ENCODE measurements around the gene EXOC3L1. TPM values are rescaled to one million over a fixed set of nuclear protein-coding genes. Genes with fewer than 3 reads are reported as not detected.

The EXOC3L1 gene
- total and polyA plus RNA-seq, 4 donors = 1.1 to 5.5 (median 3.8) TPM

DNA sequence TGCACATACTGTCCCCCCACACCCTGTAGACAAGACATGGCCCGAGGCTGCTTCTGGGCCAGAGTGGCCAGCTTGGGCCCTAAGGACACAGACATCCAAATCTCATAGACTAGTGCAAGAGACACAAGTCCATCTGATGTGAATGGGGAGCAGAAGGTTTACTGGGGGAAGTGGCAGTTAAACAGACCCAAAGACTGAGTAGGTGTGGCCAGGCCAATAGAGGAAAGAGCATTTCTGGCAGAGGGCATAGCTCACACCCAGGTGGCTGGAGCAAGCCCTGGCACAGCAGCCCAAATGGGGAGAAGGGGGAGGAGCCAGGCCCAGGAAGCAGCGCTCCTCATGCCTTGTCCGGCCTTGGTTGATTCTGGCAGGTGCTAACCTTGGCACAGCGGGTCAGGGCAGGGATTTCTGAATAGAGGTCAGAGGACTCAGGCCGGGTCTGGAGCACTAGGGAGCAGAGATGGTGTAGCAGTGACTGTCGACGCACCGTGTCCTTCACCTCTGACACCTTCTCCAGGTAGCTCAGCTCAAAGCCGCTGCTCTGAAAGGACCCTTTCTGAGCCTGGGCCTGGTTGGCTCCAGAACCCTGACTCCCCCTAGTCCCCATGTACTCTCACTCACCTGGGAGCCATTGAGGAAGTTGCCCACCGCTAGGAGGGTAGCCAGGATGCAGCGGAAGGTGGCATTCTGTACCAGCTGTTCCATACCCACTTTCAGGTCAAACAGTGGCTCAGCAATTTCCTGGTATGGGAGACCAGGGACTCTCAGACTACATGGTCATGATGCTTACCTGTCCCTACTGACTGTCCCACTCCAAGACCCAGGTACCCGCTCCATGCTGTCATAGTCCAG lies 41.1 kb upstream of the EXOC3L1 start:
- WGBS (ENCODE audit: insufficient coverage) = 93% methylated on average over 11 of the region's 12 CpGs
- DNase-seq (ENCODE audit: low read depth in 4 of 6, low spot score in 6 of 6) = no peak
- no peak overlapping the region for H3K27ac ChIP-seq (ENCODE audit: low read depth, low read length)
- peaks cover 19% of the 10 kb centered on the region for H3K4me1 ChIP-seq (ENCODE audit: control insufficient read depth, insufficient read depth, low read length)
- no peaks in the 10 kb centered on the region for H3K9me3 ChIP-seq (ENCODE audit: control insufficient read depth, insufficient read depth, low read length)
- peaks cover 68% of the 10 kb centered on the region for H3K36me3 ChIP-seq (ENCODE audit: control insufficient read depth, insufficient read depth, low read length)
- H3K27me3 ChIP-seq (ENCODE audit: control insufficient read depth, insufficient read depth, low read length) = no peaks in the 10 kb centered on the region
- H3K4me3 ChIP-seq (ENCODE audit: low read depth, low read length) = no peak overlapping the region

DNA sequence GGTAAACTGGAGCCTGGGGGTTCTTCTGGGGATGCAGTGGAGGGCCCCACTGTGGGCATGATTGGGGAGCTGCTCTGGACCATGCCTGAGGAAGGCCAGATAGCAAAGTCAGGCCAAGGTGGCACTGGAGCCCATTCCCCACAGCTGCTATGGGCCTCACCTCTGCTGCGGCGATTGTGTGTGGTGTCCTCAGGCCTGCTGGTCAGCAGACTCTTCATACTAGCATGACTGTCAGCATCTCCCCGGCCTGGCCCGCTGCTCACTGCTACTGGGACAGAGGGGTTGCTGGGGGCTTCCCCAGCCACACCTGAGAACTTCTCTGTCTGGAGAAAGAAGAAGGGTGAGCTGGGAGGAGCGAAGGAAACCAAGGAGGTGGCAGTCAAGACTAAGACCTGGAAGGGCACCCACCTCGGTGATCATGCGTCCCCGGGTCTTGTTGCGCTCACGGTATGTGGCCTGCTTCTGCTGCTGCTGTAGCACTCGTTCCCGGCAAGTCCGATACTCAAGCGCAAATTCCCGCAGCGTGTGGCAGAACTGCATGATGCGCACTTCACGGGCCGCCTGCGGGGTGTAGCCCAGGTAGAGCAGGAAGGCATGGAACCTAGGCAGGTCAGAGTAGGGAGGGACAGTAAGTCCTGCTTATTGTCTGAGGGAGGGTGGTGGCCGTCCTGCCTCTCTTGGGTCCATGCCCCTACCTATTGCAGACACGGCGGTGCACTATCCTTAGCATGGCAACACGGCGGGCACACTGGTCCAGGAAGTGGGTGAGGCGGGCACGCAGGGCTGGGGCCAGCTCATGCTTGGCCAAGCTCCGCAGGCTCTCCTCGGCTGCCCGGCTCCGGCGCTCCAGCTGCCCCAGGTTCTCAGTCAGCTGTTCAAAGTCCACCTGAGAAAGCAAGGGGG lies 40.2 kb upstream of the EXOC3L1 start:
- 97% methylated on average over 31 of the region's 32 CpGs for WGBS (ENCODE audit: insufficient coverage)
- no peak for DNase-seq (ENCODE audit: low read depth in 4 of 6, low spot score in 6 of 6)
- no peaks in the 10 kb centered on the region for H3K27me3 ChIP-seq (ENCODE audit: control insufficient read depth, insufficient read depth, low read length)
- H3K36me3 ChIP-seq (ENCODE audit: control insufficient read depth, insufficient read depth, low read length) = peaks cover 61% of the 10 kb centered on the region
- no peak overlapping the region for H3K27ac ChIP-seq (ENCODE audit: low read depth, low read length)
- no peaks in the 10 kb centered on the region for H3K9me3 ChIP-seq (ENCODE audit: control insufficient read depth, insufficient read depth, low read length)
- no peak overlapping the region for H3K4me3 ChIP-seq (ENCODE audit: low read depth, low read length)
- peaks cover 28% of the 10 kb centered on the region for H3K4me1 ChIP-seq (ENCODE audit: control insufficient read depth, insufficient read depth, low read length)

DNA sequence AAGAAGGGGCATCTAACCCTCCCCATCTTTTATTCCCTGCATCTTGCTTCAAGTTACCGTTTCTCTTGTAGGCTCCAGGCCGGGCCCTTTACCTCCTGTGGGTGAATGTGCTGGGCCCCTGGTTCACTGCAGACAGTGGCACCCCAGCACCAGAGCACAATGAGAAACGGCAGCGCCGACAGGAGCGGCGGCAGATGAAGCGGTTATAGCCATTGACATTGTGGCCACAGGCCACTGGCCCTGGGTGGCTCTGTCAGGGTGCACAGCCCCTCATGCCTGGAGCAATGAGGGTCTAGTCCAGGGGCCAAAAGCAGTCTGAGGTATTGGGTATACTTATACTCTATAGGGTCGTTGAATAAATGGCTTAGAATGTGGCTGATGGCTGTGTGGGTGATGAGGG lies 39.0 kb upstream of the EXOC3L1 start:
- no peak overlapping the region for H3K27ac ChIP-seq (ENCODE audit: low read depth, low read length)
- H3K36me3 ChIP-seq (ENCODE audit: control insufficient read depth, insufficient read depth, low read length) = peaks cover 54% of the 10 kb centered on the region
- DNase-seq (ENCODE audit: low read depth in 4 of 6, low spot score in 6 of 6) = no peak
- peaks cover 28% of the 10 kb centered on the region for H3K4me1 ChIP-seq (ENCODE audit: control insufficient read depth, insufficient read depth, low read length)
- WGBS (ENCODE audit: insufficient coverage) = 94% methylated on average over 8 of the region's 9 CpGs
- no peak overlapping the region for H3K4me3 ChIP-seq (ENCODE audit: low read depth, low read length)
- no peaks in the 10 kb centered on the region for H3K27me3 ChIP-seq (ENCODE audit: control insufficient read depth, insufficient read depth, low read length)
- H3K9me3 ChIP-seq (ENCODE audit: control insufficient read depth, insufficient read depth, low read length) = no peaks in the 10 kb centered on the region

DNA sequence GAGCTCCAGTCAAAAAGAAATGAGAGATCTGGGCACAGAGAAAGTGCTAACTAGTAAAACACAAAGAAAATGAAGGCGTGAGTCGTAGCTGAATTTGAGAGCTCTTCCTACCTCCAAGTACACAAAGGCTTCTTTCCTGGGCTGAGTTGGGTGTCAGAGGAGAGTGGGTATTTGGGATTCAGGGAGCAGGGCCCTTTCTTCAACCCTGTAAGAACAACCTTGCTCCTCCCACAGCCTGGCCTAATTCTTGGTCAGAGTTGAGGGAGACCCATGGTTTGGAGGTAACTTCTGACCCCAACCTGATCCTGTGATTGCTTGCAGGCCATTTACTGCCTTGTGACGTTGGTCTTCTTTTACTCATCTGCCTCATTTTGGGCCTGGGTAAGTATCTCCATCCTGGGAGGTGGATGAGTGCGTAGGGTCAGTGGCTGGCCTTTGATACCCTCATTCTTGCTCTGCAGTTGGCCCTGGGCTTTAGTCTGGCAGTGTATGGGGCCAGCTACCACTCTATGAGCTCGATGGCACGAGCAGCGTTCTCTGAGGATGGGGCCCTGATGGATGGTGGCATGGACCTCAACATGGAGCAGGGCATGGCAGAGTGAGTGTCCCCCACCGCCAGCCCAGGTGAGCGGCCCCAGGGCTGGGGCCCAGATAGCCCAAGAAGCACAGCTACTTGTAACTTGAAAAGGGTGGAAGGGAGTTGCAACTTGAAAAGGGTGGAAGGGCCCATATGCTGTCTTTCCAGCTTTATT lies 38.3 kb upstream of the EXOC3L1 start:
- Histone ChIP-seq H3K36me3 (ENCODE audit: control insufficient read depth, insufficient read depth, low read length) (peaks cover 55% of the 10 kb centered on the region), H3K4me3 (ENCODE audit: low read depth, low read length) (peak overlapping the region; percentile 94), H3K4me1 (ENCODE audit: control insufficient read depth, insufficient read depth, low read length) (peaks cover 28% of the 10 kb centered on the region), H3K9me3 (ENCODE audit: control insufficient read depth, insufficient read depth, low read length) (no peaks in the 10 kb centered on the region), H3K27me3 (ENCODE audit: control insufficient read depth, insufficient read depth, low read length) (no peaks in the 10 kb centered on the region), H3K27ac (ENCODE audit: low read depth, low read length) (no peak overlapping the region)
- WGBS (ENCODE audit: insufficient coverage) = 95% methylated on average over 7 of the region's 9 CpGs
- no peak for DNase-seq (ENCODE audit: low read depth in 4 of 6, low spot score in 6 of 6)

DNA sequence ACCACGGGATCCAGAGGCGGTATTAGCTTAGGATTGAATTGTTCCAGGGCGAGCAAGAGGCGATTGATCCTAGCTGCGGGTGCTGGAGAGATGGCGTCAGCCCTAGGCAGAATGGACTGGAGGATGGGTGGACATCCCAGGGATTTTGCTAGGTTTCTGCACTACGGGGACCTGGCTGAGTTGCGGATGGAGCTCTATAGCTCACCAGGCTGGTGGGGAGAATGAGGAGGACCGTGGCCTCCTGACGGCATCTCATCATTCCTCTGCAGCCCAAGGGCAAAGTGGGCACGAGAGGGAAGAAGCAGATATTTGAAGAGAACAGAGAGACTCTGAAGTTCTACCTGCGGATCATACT lies 37.6 kb upstream of the EXOC3L1 start:
- H3K4me3 ChIP-seq (ENCODE audit: low read depth, low read length) = peak overlapping the region; percentile 94
- DNase-seq (ENCODE audit: low read depth in 4 of 6, low spot score in 6 of 6) = no peak
- peaks cover 28% of the 10 kb centered on the region for H3K4me1 ChIP-seq (ENCODE audit: control insufficient read depth, insufficient read depth, low read length)
- H3K27ac ChIP-seq (ENCODE audit: low read depth, low read length) = no peak overlapping the region
- H3K27me3 ChIP-seq (ENCODE audit: control insufficient read depth, insufficient read depth, low read length) = no peaks in the 10 kb centered on the region
- WGBS (ENCODE audit: insufficient coverage) = 15% methylated on average over 11 of the region's 12 CpGs
- H3K36me3 ChIP-seq (ENCODE audit: control insufficient read depth, insufficient read depth, low read length) = peaks cover 58% of the 10 kb centered on the region
- no peaks in the 10 kb centered on the region for H3K9me3 ChIP-seq (ENCODE audit: control insufficient read depth, insufficient read depth, low read length)

DNA sequence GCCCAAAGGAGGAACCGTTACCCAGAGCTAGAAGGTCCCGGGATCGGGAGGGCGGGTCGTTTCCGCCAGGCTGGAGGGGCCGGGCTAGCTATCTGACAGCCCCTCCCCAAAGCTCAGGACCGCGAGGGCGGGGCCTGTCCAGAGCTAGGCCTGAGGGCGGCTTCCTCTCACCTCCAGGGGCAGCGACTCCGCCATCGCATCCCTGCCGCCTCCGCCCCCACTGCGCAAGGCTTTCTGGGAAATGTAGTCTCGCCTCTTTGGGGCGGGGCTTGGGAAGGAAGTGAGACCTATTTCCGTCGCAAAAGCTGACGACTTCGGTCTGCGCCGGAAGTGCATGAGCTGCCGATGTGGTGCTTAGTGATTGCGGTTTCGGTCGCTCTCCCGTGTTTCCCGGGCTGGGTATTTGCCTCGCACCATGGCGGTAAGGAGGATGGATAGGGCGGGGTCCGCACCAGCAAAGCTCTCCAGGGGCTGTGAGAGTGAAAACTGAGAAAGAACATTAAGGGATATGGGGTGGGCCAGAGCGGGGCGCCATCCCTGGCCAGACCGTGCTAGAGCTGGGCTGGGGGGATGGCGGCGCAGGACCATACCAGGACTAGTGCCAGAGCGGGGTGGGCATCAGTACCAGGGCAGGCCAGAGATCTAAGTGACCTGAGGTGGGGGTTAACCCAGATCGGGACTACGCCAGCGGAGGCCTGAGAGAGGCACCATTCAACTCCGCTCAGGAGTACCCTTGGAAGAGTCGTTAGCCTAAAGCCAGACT lies 37.0 kb upstream of the EXOC3L1 start, which contains the start of gene TMEM208:
Gene TMEM208 (plus strand): TSS at position 327 of the 763 bp plus-strand sequence. CDS start 89 bp downstream, at position 416.
- H3K36me3 ChIP-seq (ENCODE audit: control insufficient read depth, insufficient read depth, low read length) = peaks cover 53% of the 10 kb centered on the region
- 0% methylated on average over 46 of the region's 46 CpGs for WGBS (ENCODE audit: insufficient coverage)
- H3K4me3 ChIP-seq (ENCODE audit: low read depth, low read length) = peak within 1 kb of the TSS; percentile 94
- H3K4me1 ChIP-seq (ENCODE audit: control insufficient read depth, insufficient read depth, low read length) = peaks cover 28% of the 10 kb centered on the region
- peak; percentile 97 to 100 (median 99) for DNase-seq (ENCODE audit: low read depth in 4 of 6, low spot score in 6 of 6)
- H3K9me3 ChIP-seq (ENCODE audit: control insufficient read depth, insufficient read depth, low read length) = no peaks in the 10 kb centered on the region
- H3K27me3 ChIP-seq (ENCODE audit: control insufficient read depth, insufficient read depth, low read length) = no peaks in the 10 kb centered on the region
- H3K27ac ChIP-seq (ENCODE audit: low read depth, low read length) = peak within 1 kb of the TSS; percentile 67

DNA sequence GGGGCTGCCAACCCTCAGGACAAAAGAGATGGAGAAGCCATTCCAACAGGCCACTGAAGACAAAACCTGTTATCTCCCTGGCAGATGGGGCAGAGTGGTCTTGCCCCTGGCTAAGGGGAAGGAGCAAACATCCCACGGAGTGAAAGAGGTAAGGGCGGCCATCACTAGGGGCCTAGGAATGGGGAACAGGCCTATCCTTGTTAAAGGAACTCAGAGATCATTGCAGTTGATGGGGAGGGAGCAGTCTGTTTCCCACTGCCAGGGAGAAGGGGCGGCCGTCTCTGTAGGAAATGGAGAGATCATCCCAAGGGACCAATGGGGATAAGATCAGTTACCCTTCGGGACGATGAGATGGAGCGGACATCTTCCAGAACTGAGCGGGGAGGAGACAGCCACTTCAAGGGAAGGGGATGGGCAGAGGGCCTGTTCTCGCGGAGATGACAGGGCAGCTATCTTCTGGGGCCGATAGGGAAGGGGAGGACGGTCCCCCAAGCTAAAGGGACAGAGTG lies 36.4 kb upstream of the EXOC3L1 start:
- Histone ChIP-seq H3K27me3 (ENCODE audit: control insufficient read depth, insufficient read depth, low read length) (no peaks in the 10 kb centered on the region), H3K4me1 (ENCODE audit: control insufficient read depth, insufficient read depth, low read length) (peaks cover 28% of the 10 kb centered on the region), H3K36me3 (ENCODE audit: control insufficient read depth, insufficient read depth, low read length) (peaks cover 46% of the 10 kb centered on the region), H3K4me3 (ENCODE audit: low read depth, low read length) (peak overlapping the region; percentile 94), H3K9me3 (ENCODE audit: control insufficient read depth, insufficient read depth, low read length) (no peaks in the 10 kb centered on the region), H3K27ac (ENCODE audit: low read depth, low read length) (peak overlapping the region; percentile 44)
- 6% methylated on average over 12 of the region's 12 CpGs for WGBS (ENCODE audit: insufficient coverage)
- DNase-seq (ENCODE audit: low read depth in 4 of 6, low spot score in 6 of 6) = no peak

DNA sequence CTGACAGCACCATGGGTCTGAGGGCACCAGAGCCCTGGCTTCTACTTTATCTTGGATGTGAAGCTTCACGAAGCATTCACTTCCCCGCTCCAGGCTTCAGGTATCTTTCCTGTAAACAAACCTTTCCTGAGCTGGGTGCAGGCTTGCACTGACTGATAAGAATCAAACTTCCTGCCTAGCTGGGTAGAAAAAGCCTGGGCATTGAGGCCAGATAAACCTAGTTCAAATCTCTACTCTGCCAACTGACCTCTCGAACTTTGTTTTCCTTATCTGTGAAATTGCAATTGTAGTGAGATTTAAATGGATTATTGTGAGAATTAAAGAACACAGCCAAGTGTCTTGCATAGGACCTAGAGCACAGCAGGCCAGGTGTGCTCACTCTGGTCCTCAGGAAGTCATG lies 34.1 kb upstream of the EXOC3L1 start:
- H3K36me3 ChIP-seq (ENCODE audit: control insufficient read depth, insufficient read depth, low read length) = peaks cover 23% of the 10 kb centered on the region
- H3K4me3 ChIP-seq (ENCODE audit: low read depth, low read length) = no peak overlapping the region
- H3K9me3 ChIP-seq (ENCODE audit: control insufficient read depth, insufficient read depth, low read length) = no peaks in the 10 kb centered on the region
- H3K4me1 ChIP-seq (ENCODE audit: control insufficient read depth, insufficient read depth, low read length) = peaks cover 28% of the 10 kb centered on the region
- no peak overlapping the region for H3K27ac ChIP-seq (ENCODE audit: low read depth, low read length)
- DNase-seq (ENCODE audit: low read depth in 4 of 6, low spot score in 6 of 6) = no peak
- 100% methylated on average over 2 of the region's 3 CpGs for WGBS (ENCODE audit: insufficient coverage)
- H3K27me3 ChIP-seq (ENCODE audit: control insufficient read depth, insufficient read depth, low read length) = no peaks in the 10 kb centered on the region
